HepG2 (cell line): ENCODE results near the gene CTSZ. TPM values are rescaled to one million over a fixed set of nuclear protein-coding genes. Genes with fewer than 3 reads are reported as not detected.

Experiments used
- ARNTL ChIP-seq: sonication (generic); formaldehyde crosslinking; IDR thresholded peaks from 2 replicates; pipeline ENCODE4 v1.4.0; 2020; ENCODE audit warnings: mild to moderate bottlenecking, missing genetic modification reagents
- ERF ChIP-seq: IDR thresholded peaks from 2 replicates; pipeline ENCODE4 v1.6.1; 2018; ENCODE audit warnings: missing biosample characterization, missing genetic modification reagents
- GATAD1 ChIP-seq: IDR thresholded peaks from 2 replicates; pipeline ENCODE4 v1.6.1; 2016; ENCODE audit warnings: missing genetic modification reagents, missing compliant biosample characterization
- KLF9 ChIP-seq: IDR thresholded peaks from 2 replicates; pipeline ENCODE4 v1.6.1; 2016; ENCODE audit warnings: low read depth
- MAF1 ChIP-seq: sonication (generic); formaldehyde crosslinking; IDR thresholded peaks from 2 replicates; pipeline ENCODE4 v1.5.0; 2020; ENCODE audit warnings: missing genetic modification reagents, borderline replicate concordance
- NCOA1 ChIP-seq: sonication (generic); formaldehyde crosslinking; IDR thresholded peaks from 2 replicates; pipeline ENCODE4 v1.9.0; 2021; ENCODE audit warnings: missing genetic modification reagents
- PHF21A ChIP-seq: sonication (generic); formaldehyde crosslinking; IDR thresholded peaks from 2 replicates; pipeline ENCODE4 v1.5.0; 2020; ENCODE audit warnings: mild to moderate bottlenecking, missing genetic modification reagents
- PITX1 ChIP-seq: sonication (generic); formaldehyde crosslinking; IDR thresholded peaks from 2 replicates; pipeline ENCODE4 v1.5.1; 2020; ENCODE audit warnings: mild to moderate bottlenecking, missing genetic modification reagents
- RARA ChIP-seq: IDR thresholded peaks from 2 replicates; pipeline ENCODE4 v1.6.1; 2016; ENCODE audit warnings: missing genetic modification reagents, missing compliant biosample characterization
- SRY ChIP-seq: sonication (generic); formaldehyde crosslinking; IDR thresholded peaks from 2 replicates; pipeline ENCODE4 v1.8.0; 2022; ENCODE audit warnings: mild to moderate bottlenecking, missing genetic modification reagents
- ZFP36L1 ChIP-seq: sonication (generic); formaldehyde crosslinking; IDR thresholded peaks from 2 replicates; pipeline ENCODE4 v1.8.0; 2022; ENCODE audit warnings: mild to moderate bottlenecking, missing genetic modification reagents, moderate library complexity
- ZNF256 ChIP-seq: sonication (generic); formaldehyde crosslinking; conservative IDR thresholded peaks from 2 replicates; pipeline ENCODE4 v1.4.0; 2020; ENCODE audit warnings: missing genetic modification reagents
- ZNF30 ChIP-seq: sonication (generic); formaldehyde crosslinking; IDR thresholded peaks from 2 replicates; pipeline ENCODE4 v1.5.0; 2020; ENCODE audit warnings: mild to moderate bottlenecking, missing genetic modification reagents
- ZNF317 ChIP-seq: sonication (generic); formaldehyde crosslinking; IDR thresholded peaks from 2 replicates; pipeline ENCODE4 v1.5.0; 2020; ENCODE audit warnings: mild to moderate bottlenecking, missing genetic modification reagents
- ZNF33B ChIP-seq: sonication (generic); formaldehyde crosslinking; IDR thresholded peaks from 2 replicates; pipeline ENCODE4 v1.5.1; 2020; ENCODE audit warnings: mild to moderate bottlenecking, missing genetic modification reagents
- ZNF577 ChIP-seq: sonication (generic); formaldehyde crosslinking; IDR thresholded peaks from 2 replicates; pipeline ENCODE4 v1.4.0; 2020; ENCODE audit warnings: mild to moderate bottlenecking, low read depth, missing genetic modification reagents, borderline replicate concordance
- ZNF709 ChIP-seq: sonication (generic); formaldehyde crosslinking; IDR thresholded peaks from 2 replicates; pipeline ENCODE4 v1.5.0; 2020; ENCODE audit warnings: mild to moderate bottlenecking, missing genetic modification reagents
- ZNF790 ChIP-seq: sonication (generic); formaldehyde crosslinking; IDR thresholded peaks from 2 replicates; pipeline ENCODE4 v1.8.0; 2022; ENCODE audit warnings: missing genetic modification reagents, mild to moderate bottlenecking, borderline replicate concordance
- ZNF816 ChIP-seq: sonication (generic); formaldehyde crosslinking; IDR thresholded peaks from 2 replicates; pipeline ENCODE4 v1.8.0; 2022; ENCODE audit warnings: missing genetic modification reagents, mild to moderate bottlenecking, borderline replicate concordance
- ZSCAN20 ChIP-seq: sonication (generic); formaldehyde crosslinking; IDR thresholded peaks from 2 replicates; pipeline ENCODE4 v1.4.0; 2020; ENCODE audit warnings: missing genetic modification reagents, mild to moderate bottlenecking, borderline replicate concordance
- polyA plus RNA-seq, 8 experiments: library from polyadenylated mRNA; depleted of rRNA in 3 of 8; stranded (reverse) in 7 of 8; unstranded in 1 of 8; fragments of >200 nt; fragmentation: Illumina TruSeq in 4 of 8; extraction: Trizol in 4 of 8; gene quantifications; 2 replicates each; pipeline versions ENCODE4 v1.2.1 to v1.2.3, GENCODE V29; 2011 to 2016; ENCODE audit warnings: low read depth in 4 of 8, missing spikeins in 1 of 8, mixed read lengths in 1 of 8; ENCODE audit not compliant: insufficient read depth in 1 of 8
- total RNA-seq, 5 experiments: library from RNA; depleted of rRNA; stranded (reverse); fragments of >200 nt; fragmentation: Illumina TruSeq; extraction: Trizol; gene quantifications; 2 replicates each; pipeline ENCODE4 v1.2.3, GENCODE V29; 2016; ENCODE audit warnings: low read depth in 1 of 5
- TF ChIP-seq, protein P1 (sequence below): sonication (generic); formaldehyde crosslinking; IDR thresholded peaks from 2 replicates; pipeline ENCODE4 v1.8.1; 2022; ENCODE audit warnings: low read depth, mild to moderate bottlenecking, missing genetic modification reagents
- TF ChIP-seq, protein P2 (sequence below): sonication (generic); formaldehyde crosslinking; IDR thresholded peaks from 2 replicates; pipeline ENCODE4 v1.9.0; 2022; ENCODE audit warnings: low read depth, missing genetic modification reagents
- TF ChIP-seq, protein P3 (sequence below): sonication (generic); formaldehyde crosslinking; IDR thresholded peaks from 2 replicates; pipeline ENCODE4 v1.5.0; 2020; ENCODE audit warnings: mild to moderate bottlenecking, missing genetic modification reagents

The CTSZ gene
- total and polyA plus RNA-seq, 2 of the 13 experiments (the other 11 are each of a cell fraction or from before 2014, with no cell fraction given), result 0.33 TPM; not detected in 1

DNA sequence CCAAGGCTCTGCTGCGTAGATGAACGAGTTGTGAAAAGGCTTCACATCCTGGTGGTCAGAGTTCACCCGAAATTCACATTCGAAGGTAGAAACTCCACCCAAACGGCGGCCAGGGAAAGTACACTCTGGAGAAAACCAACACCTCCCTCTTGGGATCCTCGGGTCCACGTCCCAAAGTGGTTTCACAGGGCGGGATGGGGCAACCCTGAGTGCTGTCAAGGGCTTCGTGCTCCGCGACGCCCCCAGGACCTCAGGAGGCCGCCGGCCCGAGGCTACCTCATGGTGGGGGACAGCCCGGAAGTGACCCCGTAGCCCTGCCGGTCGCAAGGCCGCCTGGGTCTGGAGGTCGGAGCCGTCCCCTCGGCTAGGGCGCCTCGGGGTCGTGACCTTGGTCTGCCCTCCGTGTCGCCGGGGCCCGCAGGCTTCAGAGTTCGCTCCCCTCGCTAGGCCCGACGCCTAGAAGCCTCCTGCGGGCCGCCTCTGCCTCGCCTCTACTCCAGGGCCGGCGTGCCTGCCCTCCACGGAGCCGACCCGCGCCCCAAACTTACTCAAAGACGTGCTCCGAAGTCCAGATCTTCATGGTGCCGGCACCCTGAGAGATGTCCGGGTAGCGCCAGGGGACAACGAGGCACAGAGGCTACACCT is 35.2 kb upstream of the CTSZ start, which contains the start of gene PRELID3B (continued):
- TF ChIP-seq, protein P1, sequence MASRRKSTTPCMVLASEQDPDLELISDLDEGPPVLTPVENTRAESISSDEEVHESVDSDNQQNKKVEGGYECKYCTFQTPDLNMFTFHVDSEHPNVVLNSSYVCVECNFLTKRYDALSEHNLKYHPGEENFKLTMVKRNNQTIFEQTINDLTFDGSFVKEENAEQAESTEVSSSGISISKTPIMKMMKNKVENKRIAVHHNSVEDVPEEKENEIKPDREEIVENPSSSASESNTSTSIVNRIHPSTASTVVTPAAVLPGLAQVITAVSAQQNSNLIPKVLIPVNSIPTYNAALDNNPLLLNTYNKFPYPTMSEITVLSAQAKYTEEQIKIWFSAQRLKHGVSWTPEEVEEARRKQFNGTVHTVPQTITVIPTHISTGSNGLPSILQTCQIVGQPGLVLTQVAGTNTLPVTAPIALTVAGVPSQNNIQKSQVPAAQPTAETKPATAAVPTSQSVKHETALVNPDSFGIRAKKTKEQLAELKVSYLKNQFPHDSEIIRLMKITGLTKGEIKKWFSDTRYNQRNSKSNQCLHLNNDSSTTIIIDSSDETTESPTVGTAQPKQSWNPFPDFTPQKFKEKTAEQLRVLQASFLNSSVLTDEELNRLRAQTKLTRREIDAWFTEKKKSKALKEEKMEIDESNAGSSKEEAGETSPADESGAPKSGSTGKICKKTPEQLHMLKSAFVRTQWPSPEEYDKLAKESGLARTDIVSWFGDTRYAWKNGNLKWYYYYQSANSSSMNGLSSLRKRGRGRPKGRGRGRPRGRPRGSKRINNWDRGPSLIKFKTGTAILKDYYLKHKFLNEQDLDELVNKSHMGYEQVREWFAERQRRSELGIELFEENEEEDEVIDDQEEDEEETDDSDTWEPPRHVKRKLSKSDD (CRISPR knock-in tag), result 0 out of 2 replicates have a peak, but pooled peaks have one; percentile 8
- peak; percentile 59; the same call in 1 of the 2 replicates for TF ChIP-seq ZNF816
- peak; percentile 71 for TF ChIP-seq RARA
- TF ChIP-seq SRY (CRISPR knock-in tag), result peak; percentile 95
- TF ChIP-seq ZNF30, result no peak
- 0 out of 2 replicates have a peak, but pooled peaks have one; percentile 33 for TF ChIP-seq ARNTL
- no peak for TF ChIP-seq MAF1
- peak; percentile 57; the same call in 1 of the 2 replicates for TF ChIP-seq ZNF33B (CRISPR knock-in tag)
- TF ChIP-seq ZNF317 (CRISPR knock-in tag), result peak; percentile 65
- no peak for TF ChIP-seq ZNF577
- TF ChIP-seq ZNF709 (CRISPR knock-in tag), result peak; percentile 88
- TF ChIP-seq ERF (CRISPR knock-in tag), result 0 out of 2 replicates have a peak, but pooled peaks have one; percentile 13
- TF ChIP-seq GATAD1 (CRISPR knock-in tag), result no peak; the same call in 1 of the 2 replicates
- 0 out of 2 replicates have a peak, but pooled peaks have one; percentile 30 for TF ChIP-seq PITX1 (CRISPR knock-in tag)
- 0 out of 2 replicates have a peak, but pooled peaks have one; percentile 59 for TF ChIP-seq PHF21A (CRISPR knock-in tag)
- TF ChIP-seq ZNF256 (CRISPR knock-in tag), result peak; percentile 62; the same call in 1 of the 2 replicates
- TF ChIP-seq NCOA1 (CRISPR knock-in tag), result no peak
- TF ChIP-seq, protein P2, sequence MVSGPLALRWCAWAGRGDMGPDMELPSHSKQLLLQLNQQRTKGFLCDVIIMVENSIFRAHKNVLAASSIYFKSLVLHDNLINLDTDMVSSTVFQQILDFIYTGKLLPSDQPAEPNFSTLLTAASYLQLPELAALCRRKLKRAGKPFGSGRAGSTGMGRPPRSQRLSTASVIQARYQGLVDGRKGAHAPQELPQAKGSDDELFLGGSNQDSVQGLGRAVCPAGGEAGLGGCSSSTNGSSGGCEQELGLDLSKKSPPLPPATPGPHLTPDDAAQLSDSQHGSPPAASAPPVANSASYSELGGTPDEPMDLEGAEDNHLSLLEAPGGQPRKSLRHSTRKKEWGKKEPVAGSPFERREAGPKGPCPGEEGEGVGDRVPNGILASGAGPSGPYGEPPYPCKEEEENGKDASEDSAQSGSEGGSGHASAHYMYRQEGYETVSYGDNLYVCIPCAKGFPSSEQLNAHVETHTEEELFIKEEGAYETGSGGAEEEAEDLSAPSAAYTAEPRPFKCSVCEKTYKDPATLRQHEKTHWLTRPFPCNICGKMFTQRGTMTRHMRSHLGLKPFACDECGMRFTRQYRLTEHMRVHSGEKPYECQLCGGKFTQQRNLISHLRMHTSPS (CRISPR knock-in tag), result peak; percentile 45; the same call in 1 of the 2 replicates
- TF ChIP-seq, protein P3, sequence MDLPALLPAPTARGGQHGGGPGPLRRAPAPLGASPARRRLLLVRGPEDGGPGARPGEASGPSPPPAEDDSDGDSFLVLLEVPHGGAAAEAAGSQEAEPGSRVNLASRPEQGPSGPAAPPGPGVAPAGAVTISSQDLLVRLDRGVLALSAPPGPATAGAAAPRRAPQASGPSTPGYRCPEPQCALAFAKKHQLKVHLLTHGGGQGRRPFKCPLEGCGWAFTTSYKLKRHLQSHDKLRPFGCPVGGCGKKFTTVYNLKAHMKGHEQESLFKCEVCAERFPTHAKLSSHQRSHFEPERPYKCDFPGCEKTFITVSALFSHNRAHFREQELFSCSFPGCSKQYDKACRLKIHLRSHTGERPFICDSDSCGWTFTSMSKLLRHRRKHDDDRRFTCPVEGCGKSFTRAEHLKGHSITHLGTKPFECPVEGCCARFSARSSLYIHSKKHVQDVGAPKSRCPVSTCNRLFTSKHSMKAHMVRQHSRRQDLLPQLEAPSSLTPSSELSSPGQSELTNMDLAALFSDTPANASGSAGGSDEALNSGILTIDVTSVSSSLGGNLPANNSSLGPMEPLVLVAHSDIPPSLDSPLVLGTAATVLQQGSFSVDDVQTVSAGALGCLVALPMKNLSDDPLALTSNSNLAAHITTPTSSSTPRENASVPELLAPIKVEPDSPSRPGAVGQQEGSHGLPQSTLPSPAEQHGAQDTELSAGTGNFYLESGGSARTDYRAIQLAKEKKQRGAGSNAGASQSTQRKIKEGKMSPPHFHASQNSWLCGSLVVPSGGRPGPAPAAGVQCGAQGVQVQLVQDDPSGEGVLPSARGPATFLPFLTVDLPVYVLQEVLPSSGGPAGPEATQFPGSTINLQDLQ (CRISPR knock-in tag), result peak; percentile 91
- TF ChIP-seq ZSCAN20 (CRISPR knock-in tag), result peak; percentile 22; the same call in 1 of the 2 replicates
- 0 out of 2 replicates have a peak, but pooled peaks have one; percentile 59 for TF ChIP-seq KLF9 (CRISPR knock-in tag)
- 0 out of 2 replicates have a peak, but pooled peaks have one; percentile 25 for TF ChIP-seq ZNF790
- TF ChIP-seq ZFP36L1 (CRISPR knock-in tag), result 0 out of 2 replicates have a peak, but pooled peaks have one; percentile 62
